ENCODE results near the gene ZSCAN31. TPM values are rescaled to one million over a fixed set of nuclear protein-coding genes. Genes with fewer than 3 reads are reported as not detected.
A peak's percentile ranks its signal among the peaks of the same experiment; 100 is the strongest.

The ZSCAN31 gene
- total RNA-seq, 1 donor from 2014 or later = 0.79 TPM

DNA sequence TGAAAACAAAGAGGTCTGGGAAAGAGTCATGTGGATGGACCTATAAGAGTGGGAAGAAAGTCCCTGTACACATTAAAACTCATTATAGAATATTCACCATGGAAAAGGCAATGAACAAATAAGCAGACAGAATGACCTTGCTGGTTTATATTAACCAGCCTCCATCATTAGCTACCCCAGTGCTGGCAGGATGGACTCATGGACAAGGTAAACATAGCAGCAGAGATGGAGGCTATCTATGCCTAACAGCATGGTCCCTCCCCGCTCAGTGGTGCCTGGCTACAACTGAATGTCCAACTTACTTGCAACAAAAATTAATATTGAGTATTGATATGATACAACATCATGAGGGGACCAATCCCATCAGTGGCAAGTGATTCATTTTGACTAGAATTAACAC lies 9.3 kb upstream of the ZSCAN31 start:
- peaks cover 4% of the 10 kb centered on the region for H3K36me3 Mint-ChIP-seq (ENCODE audit: low read depth)
- no peak overlapping the region for H3K27ac Mint-ChIP-seq
- peaks cover 7% of the 10 kb centered on the region for H3K4me1 Mint-ChIP-seq
- no peak overlapping the region for H3K4me3 Mint-ChIP-seq
- H3K27me3 Mint-ChIP-seq = peaks cover 30% of the 10 kb centered on the region
- DNase-seq = no peak
- intact Hi-C loops (cut with micrococcal nuclease) = loop anchor here (5.0 kb wide), 1 partner anchor 263 kb away; the partner anchor contains the start of gene ZNF165
- peaks cover 27% of the 10 kb centered on the region for H3K9me3 Mint-ChIP-seq

DNA sequence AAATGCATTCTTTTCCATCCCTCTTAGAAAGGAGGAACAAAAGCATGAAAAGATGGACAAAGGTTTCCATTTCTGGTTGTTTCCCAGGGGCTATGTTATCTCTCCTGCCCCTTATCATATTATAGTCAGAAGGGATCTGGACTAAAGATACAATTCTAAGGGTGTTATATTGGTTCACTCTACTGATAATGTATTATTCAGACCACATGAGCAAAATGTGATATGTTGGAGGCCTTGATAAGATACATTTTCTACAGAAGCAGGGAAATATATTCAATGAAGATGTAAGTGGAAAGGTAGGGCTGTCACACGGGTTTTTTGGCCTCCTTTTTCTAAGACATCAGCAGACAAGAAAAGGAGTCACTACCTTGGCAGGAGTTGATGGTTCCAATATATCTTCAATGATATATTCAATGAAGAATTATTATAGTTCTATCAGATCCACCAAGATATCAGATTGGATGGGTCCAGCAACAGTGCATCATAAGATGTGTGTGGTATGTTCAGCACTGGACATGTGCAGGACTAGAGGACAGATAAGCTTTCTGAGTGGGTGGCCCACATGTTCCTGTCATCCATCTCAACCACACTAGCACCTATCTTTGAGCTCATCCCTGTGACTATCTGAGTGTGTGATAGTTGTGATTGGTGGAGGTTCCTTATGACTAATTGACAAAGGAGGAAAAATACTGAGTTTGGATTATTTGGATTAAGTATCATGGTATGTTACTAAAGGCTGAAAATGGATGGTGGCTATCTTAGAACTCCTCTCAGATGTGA lies 8.1 kb upstream of the ZSCAN31 start:
- Mint-ChIP-seq H3K4me3 (no peak overlapping the region), H3K27me3 (peaks cover 28% of the 10 kb centered on the region)
- intact Hi-C loops (cut with micrococcal nuclease) = no loop called here

DNA sequence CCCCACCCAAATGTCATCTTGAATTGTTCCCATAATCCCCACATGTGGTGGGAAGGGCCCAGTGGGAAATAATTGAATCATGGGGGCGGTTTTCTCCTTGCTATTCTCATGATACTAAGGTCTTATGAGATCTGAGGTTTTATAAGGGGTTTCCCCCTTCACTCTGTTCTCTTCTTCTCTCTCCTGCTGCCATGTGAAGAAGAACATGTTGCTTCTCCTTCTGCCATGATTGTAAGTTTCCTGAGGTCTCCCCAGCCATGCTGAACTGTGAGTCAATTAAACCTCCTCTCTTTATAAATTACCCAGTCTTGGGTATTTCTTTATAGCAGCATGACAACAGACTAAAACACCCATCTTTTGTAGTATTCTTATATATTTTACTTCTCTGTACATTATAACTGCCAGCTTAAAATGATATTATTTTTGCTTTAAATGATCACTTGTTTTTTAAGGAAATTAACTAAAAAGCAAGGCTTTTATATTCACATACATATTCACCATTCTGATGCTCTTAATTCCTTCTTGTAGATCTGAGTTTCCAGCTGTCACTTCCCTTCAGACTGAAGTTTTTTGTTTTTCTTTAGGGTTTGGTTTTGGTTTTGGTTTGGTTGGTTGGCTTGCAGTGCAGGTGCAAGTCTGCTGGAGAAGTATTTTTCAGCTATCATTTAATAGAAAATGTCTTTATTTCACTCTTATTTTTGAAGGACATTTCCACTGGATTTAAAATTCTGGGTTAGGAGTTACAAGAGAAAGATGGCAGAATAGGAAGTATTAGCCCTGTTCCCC lies 4.6 kb upstream of the ZSCAN31 start:
- Mint-ChIP-seq H3K9me3 (peaks cover 27% of the 10 kb centered on the region), H3K4me3 (no peak overlapping the region), H3K27ac (no peak overlapping the region), H3K27me3 (peaks cover 9% of the 10 kb centered on the region), H3K36me3 (ENCODE audit: low read depth) (no peaks in the 10 kb centered on the region), H3K4me1 (no peaks in the 10 kb centered on the region)
- intact Hi-C loops (cut with micrococcal nuclease) = no loop called here
- DNase-seq = no peak

More for the DNA sequence above, 8.1 kb upstream of the ZSCAN31 start:
- Mint-ChIP-seq H3K4me1 (no peaks in the 10 kb centered on the region), H3K9me3 (peaks cover 27% of the 10 kb centered on the region), H3K36me3 (ENCODE audit: low read depth) (no peaks in the 10 kb centered on the region), H3K27ac (no peak overlapping the region)
- DNase-seq = no peak

GRCh38 chr6:28337121-28337520 lies 1.2 kb upstream of the ZSCAN31 start:
- Mint-ChIP-seq H3K36me3 (ENCODE audit: low read depth) (no peaks in the 10 kb centered on the region), H3K4me1 (peaks cover 3% of the 10 kb centered on the region), H3K4me3 (no peak overlapping the region), H3K27ac (no peak overlapping the region), H3K27me3 (peaks cover 4% of the 10 kb centered on the region), H3K9me3 (peaks cover 13% of the 10 kb centered on the region)
- intact Hi-C loops (cut with micrococcal nuclease) = loop anchor here (5.0 kb wide), 1 partner anchor 115 kb away; no protein-coding TSS in a partner anchor
- no peak for DNase-seq

DNA sequence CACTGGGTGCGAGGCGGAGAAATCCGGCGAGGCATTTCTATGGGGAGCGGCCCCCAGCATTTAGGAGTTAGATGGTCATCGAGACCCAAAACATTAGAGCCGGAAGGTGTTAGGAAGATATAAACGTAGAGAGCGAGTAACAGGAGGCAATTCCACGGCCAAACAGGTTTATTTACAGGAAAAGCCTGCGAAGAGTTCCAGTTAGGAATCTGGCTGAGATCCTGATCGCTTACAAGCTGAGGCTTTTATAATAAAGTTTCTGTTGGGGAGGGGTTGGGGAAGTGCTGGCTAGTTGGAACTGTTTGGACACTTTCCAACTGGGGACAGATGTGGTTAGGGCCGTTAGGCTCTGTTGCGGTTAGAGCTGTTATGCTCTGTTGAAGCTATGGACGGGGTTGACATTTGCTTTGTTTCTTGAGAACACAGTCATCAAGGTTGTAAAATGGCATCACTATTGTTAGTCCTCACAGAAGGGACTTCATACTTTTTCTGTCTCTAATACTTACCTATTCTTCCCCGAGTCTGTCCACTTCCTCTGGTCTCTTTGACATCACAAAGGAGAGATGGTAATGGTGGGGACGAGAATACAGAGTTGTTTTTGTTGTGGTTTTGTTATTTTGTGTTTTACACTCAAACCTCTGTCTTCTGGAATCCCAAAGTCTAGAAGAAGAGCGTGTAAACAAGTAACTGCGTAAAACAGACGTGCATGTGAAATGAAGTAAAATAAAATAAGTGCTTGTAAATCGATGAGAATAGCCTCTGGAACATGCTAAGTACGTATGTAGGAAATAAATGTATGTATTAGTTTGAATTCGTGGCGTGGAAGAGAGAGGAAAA lies 554 bp upstream of the ZSCAN31 start:
- H3K9me3 Mint-ChIP-seq = peaks cover 9% of the 10 kb centered on the region

GRCh38 chr6:28335040-28335563 lies 846 bp downstream of the ZSCAN31 start:
- peaks cover 4% of the 10 kb centered on the region for H3K27me3 Mint-ChIP-seq
- no peak for DNase-seq
- no peak overlapping the region for H3K4me3 Mint-ChIP-seq
- no peak overlapping the region for H3K27ac Mint-ChIP-seq
- intact Hi-C loops (cut with micrococcal nuclease) = loop anchor here (5.0 kb wide), 1 partner anchor 113 kb away; no protein-coding TSS in a partner anchor
- no peaks in the 10 kb centered on the region for H3K36me3 Mint-ChIP-seq (ENCODE audit: low read depth)
- H3K4me1 Mint-ChIP-seq = peaks cover 3% of the 10 kb centered on the region
- H3K9me3 Mint-ChIP-seq = peaks cover 5% of the 10 kb centered on the region

More for the DNA sequence above, 554 bp upstream of the ZSCAN31 start:
- Mint-ChIP-seq H3K4me1 (peaks cover 3% of the 10 kb centered on the region), H3K27ac (no peak overlapping the region), H3K4me3 (no peak overlapping the region), H3K27me3 (peaks cover 4% of the 10 kb centered on the region), H3K36me3 (ENCODE audit: low read depth) (no peaks in the 10 kb centered on the region)
- intact Hi-C loops (cut with micrococcal nuclease) = loop anchor here (1.0 to 5.0 kb wide), 2 partner anchors 13 to 114 kb away; partner anchors contain the start of gene ZKSCAN3
- peak; percentile 69 for DNase-seq

GRCh38 chr6:28334286-28335039 lies 1.5 kb downstream of the ZSCAN31 start:
- Mint-ChIP-seq H3K4me1 (peaks cover 3% of the 10 kb centered on the region), H3K27me3 (peaks cover 4% of the 10 kb centered on the region), H3K27ac (no peak overlapping the region), H3K9me3 (peaks cover 9% of the 10 kb centered on the region), H3K4me3 (no peak overlapping the region), H3K36me3 (ENCODE audit: low read depth) (no peaks in the 10 kb centered on the region)
- intact Hi-C loops (cut with micrococcal nuclease) = loop anchor here (5.0 kb wide), 1 partner anchor 112 kb away; no protein-coding TSS in a partner anchor
- DNase-seq = no peak

GRCh38 chr6:28333599-28334018 lies 2.3 kb downstream of the ZSCAN31 start:
- DNase-seq = no peak
- Mint-ChIP-seq H3K4me1 (peaks cover 3% of the 10 kb centered on the region), H3K27me3 (peaks cover 4% of the 10 kb centered on the region), H3K4me3 (no peak overlapping the region), H3K36me3 (ENCODE audit: low read depth) (peaks cover 3% of the 10 kb centered on the region), H3K9me3 (peaks cover 17% of the 10 kb centered on the region), H3K27ac (no peak overlapping the region)
- intact Hi-C loops (cut with micrococcal nuclease) = no loop called here

- no peak overlapping the region for H3K4me3 Mint-ChIP-seq
- no peak overlapping the region for H3K27ac Mint-ChIP-seq
- DNase-seq = no peak
- peaks cover 17% of the 10 kb centered on the region for H3K9me3 Mint-ChIP-seq
- intact Hi-C loops (cut with micrococcal nuclease) = no loop called here
- H3K27me3 Mint-ChIP-seq = peaks cover 4% of the 10 kb centered on the region
- peaks cover 3% of the 10 kb centered on the region for H3K36me3 Mint-ChIP-seq (ENCODE audit: low read depth)
- H3K4me1 Mint-ChIP-seq = peaks cover 3% of the 10 kb centered on the region
These were observed 2.9 kb downstream of the ZSCAN31 start for GRCh38 chr6:28333047-28333446.

GRCh38 chr6:28330041-28330440 lies 5.9 kb downstream of the ZSCAN31 start:
- no peak overlapping the region for H3K4me3 Mint-ChIP-seq
- no peak overlapping the region for H3K27ac Mint-ChIP-seq
- H3K27me3 Mint-ChIP-seq = peaks cover 4% of the 10 kb centered on the region
- H3K4me1 Mint-ChIP-seq = peaks cover 3% of the 10 kb centered on the region
- peaks cover 8% of the 10 kb centered on the region for H3K36me3 Mint-ChIP-seq (ENCODE audit: low read depth)
- H3K9me3 Mint-ChIP-seq = peaks cover 30% of the 10 kb centered on the region
- intact Hi-C loops (cut with micrococcal nuclease) = no loop called here
- DNase-seq = no peak

- DNase-seq = no peak
- peaks cover 3% of the 10 kb centered on the region for H3K27me3 Mint-ChIP-seq
- H3K4me1 Mint-ChIP-seq = no peaks in the 10 kb centered on the region
- intact Hi-C loops (cut with micrococcal nuclease) = no loop called here
- peaks cover 43% of the 10 kb centered on the region for H3K9me3 Mint-ChIP-seq
- no peak overlapping the region for H3K27ac Mint-ChIP-seq
- no peak overlapping the region for H3K4me3 Mint-ChIP-seq
- peaks cover 10% of the 10 kb centered on the region for H3K36me3 Mint-ChIP-seq (ENCODE audit: low read depth)
These were observed 9.5 kb downstream of the ZSCAN31 start for GRCh38 chr6:28326371-28326948.

DNA sequence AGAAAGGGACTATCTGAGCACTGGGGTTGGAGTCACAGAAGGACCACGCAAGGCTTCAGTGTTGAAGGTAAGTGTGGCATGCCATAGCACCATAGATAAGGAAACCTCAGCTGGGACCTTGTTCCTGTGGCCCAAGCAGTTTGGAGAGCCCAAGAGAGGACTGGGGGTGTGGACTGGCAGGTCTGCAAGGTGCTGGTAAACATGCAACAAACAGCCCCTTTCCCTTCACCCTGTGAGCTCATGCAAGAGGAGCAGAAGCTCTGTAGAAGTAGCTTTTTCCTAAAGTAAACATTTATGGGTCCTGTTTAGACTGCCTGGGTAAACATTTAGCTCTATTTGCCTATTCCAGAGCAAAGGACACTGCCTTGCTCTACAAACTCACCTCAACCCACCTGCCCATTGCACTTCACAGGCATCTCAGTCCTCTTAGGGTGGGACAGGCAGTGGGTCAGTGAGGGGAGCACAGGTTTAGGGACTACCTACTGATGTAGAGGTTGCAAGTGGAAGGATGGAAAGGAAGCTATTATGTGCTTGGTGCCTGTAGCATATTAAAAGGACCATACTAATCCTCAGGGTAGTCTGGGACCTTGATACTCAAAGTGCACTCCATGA lies 12.0 kb downstream of the ZSCAN31 start:
- no peak overlapping the region for H3K27ac Mint-ChIP-seq
- peaks cover 3% of the 10 kb centered on the region for H3K27me3 Mint-ChIP-seq
- DNase-seq = no peak
- intact Hi-C loops (cut with micrococcal nuclease) = no loop called here
- H3K4me3 Mint-ChIP-seq = no peak overlapping the region
- H3K9me3 Mint-ChIP-seq = peaks cover 33% of the 10 kb centered on the region
- H3K4me1 Mint-ChIP-seq = no peaks in the 10 kb centered on the region
- H3K36me3 Mint-ChIP-seq (ENCODE audit: low read depth) = peaks cover 10% of the 10 kb centered on the region
